Measurements from ENCODE around the gene SMG6. TPM values are rescaled to one million over a fixed set of nuclear protein-coding genes. Genes with fewer than 3 reads are reported as not detected.
A peak's percentile ranks its signal among the peaks of the same experiment; 100 is the strongest.

The SMG6 gene
- total and polyA plus RNA-seq, 2 of the 13 experiments (the other 11 are each of a cell fraction or from before 2014, with no cell fraction given), result 4.6 to 14.6 TPM

GRCh38 chr17:2094891-2095535, 208.6 kb downstream of the SMG6 start (continued):
- TF ChIP-seq PPARG (CRISPR knock-in tag; conservative IDR thresholded peaks at IDR 0.05), result 0 out of 2 replicates have a peak, but pooled peaks have one; percentile 49
- TF ChIP-seq HNF4G (IDR thresholded peaks at IDR 0.05; ENCODE audit: borderline replicate concordance, low read depth, low read length), result peak; percentile 85
- peak; percentile 71; the same call in 1 of the 2 replicates for TF ChIP-seq HNF4G (CRISPR knock-in tag; IDR thresholded peaks at IDR 0.05; ENCODE audit: borderline replicate concordance, low read depth)
- TF ChIP-seq TBX2 (CRISPR knock-in tag; IDR thresholded peaks at IDR 0.05; ENCODE audit: borderline replicate concordance), result peak; percentile 24; the same call in 1 of the 2 replicates
- peak; percentile 59; the same call in 1 of the 2 replicates for TF ChIP-seq KDM2A (CRISPR knock-in tag; IDR thresholded peaks at IDR 0.05; ENCODE audit: borderline replicate concordance, low read depth)
- TF ChIP-seq ZNF687 (CRISPR knock-in tag; IDR thresholded peaks at IDR 0.05), result peak; percentile 67
- TF ChIP-seq CBX5 (CRISPR knock-in tag; IDR thresholded peaks at IDR 0.05; ENCODE audit: borderline replicate concordance), result 0 out of 2 replicates have a peak, but pooled peaks have one; percentile 18
- no peak; the same call in 1 of the 2 replicates for TF ChIP-seq ZNF746 (CRISPR knock-in tag; IDR thresholded peaks at IDR 0.05)
- no peak for TF ChIP-seq SMAD9 (CRISPR knock-in tag; IDR thresholded peaks at IDR 0.05)
- TF ChIP-seq ZNF121 (CRISPR knock-in tag; IDR thresholded peaks at IDR 0.05), result peak; percentile 69; the same call in 1 of the 2 replicates
- no peak for TF ChIP-seq KAT7 (CRISPR knock-in tag; IDR thresholded peaks at IDR 0.05; ENCODE audit: borderline replicate concordance)
- 0 out of 2 replicates have a peak, but pooled peaks have one; percentile 40 for TF ChIP-seq ZNF747 (CRISPR knock-in tag; IDR thresholded peaks at IDR 0.05; ENCODE audit: borderline replicate concordance)
- TF ChIP-seq TBL1XR1 (IDR thresholded peaks at IDR 0.05; ENCODE audit: borderline replicate concordance, low read length, partially characterized antibody), result no peak
- TF ChIP-seq TCF7 (IDR thresholded peaks at IDR 0.05; ENCODE audit: low read depth), result 0 out of 2 replicates have a peak, but pooled peaks have one; percentile 7
- 0 out of 2 replicates have a peak, but pooled peaks have one; percentile 22 for TF ChIP-seq TARDBP (CRISPR knock-in tag; IDR thresholded peaks at IDR 0.05)
- TF ChIP-seq ZNF331 (CRISPR knock-in tag; IDR thresholded peaks at IDR 0.05), result peak; percentile 82; the same call in 1 of the 2 replicates
- peak; percentile 24; the same call in 1 of the 2 replicates for TF ChIP-seq NCOR1 (IDR thresholded peaks at IDR 0.05; ENCODE audit: borderline replicate concordance, low read length)
- TF ChIP-seq JUNB (CRISPR knock-in tag; IDR thresholded peaks at IDR 0.05; ENCODE audit: borderline replicate concordance), result no peak
- peak; percentile 54; the same call in 1 of the 2 replicates for TF ChIP-seq ZFY (CRISPR knock-in tag; IDR thresholded peaks at IDR 0.05)
- peak; percentile 47; the same call in 1 of the 2 replicates for TF ChIP-seq ZFP91 (CRISPR knock-in tag; IDR thresholded peaks at IDR 0.05; ENCODE audit: borderline replicate concordance)
- TF ChIP-seq ATF2 (CRISPR knock-in tag; IDR thresholded peaks at IDR 0.05), result peak; percentile 48; the same call in 1 of the 2 replicates
- peak; percentile 40; the same call in 1 of the 2 replicates for TF ChIP-seq ISL2 (CRISPR knock-in tag; IDR thresholded peaks at IDR 0.05)

All from HepG2 (cell line).